Muscle of arm (tissue), 12 donors: Measurements from ENCODE around the gene TRMT1. TPM values are rescaled to one million over a fixed set of nuclear protein-coding genes. Genes with fewer than 3 reads are reported as not detected.
A peak's percentile ranks its signal among the peaks of the same experiment; 100 is the strongest.
"Not testable (repeated sequence)": the region's sequence is repeated elsewhere in the genome, so short reads cannot be mapped to it uniquely, and the experiment has no call there.

Experiments used
- DNase-seq: peaks from one replicate; pipeline ENCODE4 v3.0.0-alpha.2; 2013
- polyA plus RNA-seq, 12 donors: library from polyadenylated mRNA; unstranded; fragments of 120-200 nt; gene quantifications; one replicate each; pipeline ENCODE4 v1.2.1, GENCODE V29; 2013; ENCODE audit not compliant: insufficient read length in 12 of 12

TRMT1 gene
- polyA plus RNA-seq, 12 donors, result 21.0 to 41.7 (median 23.9) TPM; not detected in 1

DNA sequence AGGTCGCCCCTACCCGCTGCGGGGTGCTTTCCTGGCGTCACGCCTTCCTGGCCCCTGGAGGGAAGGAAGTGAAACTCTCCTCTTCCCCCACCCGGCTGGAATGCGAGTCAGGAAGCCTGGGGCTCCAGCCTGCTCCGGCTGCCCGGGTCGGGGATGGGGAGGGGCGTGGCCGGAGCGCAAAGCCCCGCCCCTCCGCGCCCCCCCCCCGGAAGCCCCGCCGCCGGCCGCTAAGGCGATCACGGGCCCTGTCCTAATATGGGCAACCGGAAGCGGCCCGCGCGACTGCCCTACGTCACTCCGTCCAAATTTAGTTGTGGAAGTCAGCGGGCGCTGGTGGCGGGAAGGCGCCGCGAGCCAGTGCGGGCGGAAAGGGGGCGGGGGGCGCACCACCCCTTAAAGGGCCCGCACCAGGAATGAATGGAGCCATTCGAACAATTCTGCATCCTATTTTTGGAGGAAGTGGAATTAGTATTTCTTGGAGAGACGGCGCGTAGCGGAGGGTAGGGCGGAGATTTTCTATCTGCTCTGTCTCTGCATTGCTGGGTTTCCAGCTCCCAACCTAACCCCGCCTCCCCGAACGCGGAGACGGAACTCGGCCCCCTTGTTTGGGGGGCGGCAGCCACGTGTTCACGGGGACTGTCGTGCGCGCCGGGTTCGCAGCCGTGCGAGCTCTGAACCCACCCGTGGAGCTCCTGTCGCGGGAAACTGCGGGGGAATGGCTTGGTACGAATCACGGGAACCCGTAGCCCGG, 35.2 kb upstream of the TRMT1 start:
- DNase-seq, result peak; percentile 98

DNA sequence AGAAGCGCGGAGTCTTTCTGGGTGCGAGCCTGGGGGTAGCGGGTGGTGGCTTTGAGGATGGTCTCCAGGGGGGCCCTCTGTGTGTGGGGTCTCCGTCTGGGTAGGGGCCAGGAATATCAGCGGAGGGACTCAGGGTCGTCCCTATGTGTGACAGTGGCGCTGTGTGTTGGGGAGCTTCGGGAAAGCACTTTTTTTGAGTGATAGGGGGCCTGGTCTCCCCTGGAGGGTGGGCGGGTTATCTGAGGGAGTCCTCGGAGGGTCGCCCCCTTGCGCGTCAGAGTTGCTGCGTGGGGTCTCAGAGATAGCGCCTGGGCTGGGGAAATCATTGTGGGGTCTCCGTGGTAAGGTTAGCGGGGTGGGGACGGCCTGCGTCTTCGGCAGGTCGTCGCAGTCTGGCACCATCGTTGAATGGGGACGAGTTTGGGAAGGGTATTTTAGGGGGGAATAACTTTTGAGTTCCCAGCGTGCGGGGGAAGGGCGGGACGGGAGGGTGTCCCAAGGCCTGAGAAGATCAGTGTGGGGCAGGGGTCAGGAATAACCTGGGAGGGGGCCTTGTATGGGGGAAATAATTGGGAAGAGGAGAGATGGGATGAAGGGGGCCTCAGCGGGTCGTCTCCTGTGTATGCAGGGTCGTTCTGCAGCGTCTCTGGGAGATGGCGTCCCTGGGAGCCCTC, 34.5 kb upstream of the TRMT1 start:
- DNase-seq, result no peak

DNA sequence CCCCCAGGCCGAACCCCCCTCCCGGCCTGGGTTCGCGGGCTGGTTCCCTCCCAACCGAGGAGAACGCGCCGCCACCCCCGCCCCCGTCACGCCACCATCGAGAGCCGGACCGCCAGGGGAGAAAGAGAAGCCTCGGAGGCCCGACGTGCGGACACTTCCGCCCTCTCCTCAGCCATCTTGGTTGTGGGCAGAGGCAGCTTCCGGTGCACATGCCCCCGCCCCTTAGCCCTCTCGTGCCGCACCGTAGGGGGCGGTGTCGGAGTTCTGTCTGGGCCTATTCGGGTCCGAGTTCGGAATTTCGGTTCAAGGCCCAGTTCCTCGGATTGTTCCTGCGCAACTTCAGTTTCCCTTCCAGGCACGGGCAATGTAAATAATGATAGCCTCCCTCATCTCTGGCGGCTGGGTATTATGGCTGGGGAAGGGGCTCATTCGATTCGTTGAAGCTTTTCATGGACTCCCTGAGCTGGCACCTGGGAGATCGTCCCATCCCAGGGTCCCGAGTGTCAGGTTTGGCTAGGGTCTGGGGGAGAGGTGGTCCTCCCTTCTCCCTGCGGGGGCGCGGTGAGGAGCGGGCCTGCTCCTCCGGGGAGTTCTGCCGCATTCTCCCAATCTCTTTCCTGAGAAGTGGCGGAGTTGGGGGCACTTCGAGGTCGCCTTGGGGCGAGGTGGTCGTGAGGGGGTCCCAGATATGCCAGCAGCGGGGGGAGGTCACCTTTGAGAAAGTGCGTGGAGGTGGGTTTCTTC, 33.8 kb upstream of the TRMT1 start, which contains the start of the genes IER2 and STX10:
TSS of gene IER2 (plus strand) at position 225 of the 744 bp plus-strand sequence. CDS start 2,776 bp downstream, outside the sequence.
TSS of gene STX10 (minus strand) at position 189 of the 744 bp plus-strand sequence. CDS start 202 bp downstream, outside the sequence.
- peak; percentile 94 for DNase-seq

DNA sequence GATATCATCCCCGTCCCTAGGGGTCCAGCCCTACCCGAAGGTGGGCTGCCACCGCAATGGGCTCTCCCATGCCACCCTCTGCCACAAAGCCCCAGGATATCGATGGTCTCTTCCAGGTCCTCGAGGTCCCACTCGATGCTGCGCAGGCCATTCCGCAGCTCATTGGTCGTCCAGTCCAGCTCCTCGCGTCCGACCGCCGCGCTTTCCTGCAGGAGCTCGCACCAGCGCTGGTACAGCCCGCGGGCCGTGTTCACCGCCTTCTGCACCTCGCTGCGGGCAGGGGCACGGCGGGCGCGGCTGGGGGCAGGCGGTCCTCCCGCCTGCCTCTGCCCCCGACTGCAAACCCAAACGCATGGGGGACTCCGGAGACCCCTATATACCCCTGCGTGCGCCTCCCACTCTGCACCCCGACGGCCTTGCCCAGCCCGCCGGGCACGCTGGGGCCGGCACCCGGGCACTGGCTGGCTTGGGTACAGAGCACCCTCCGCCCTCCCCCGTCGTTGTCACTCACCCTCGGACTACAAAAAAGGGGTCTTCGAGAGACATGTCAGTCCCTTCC, 33.2 kb upstream of the TRMT1 start:
- peak; percentile 25 for DNase-seq

DNA sequence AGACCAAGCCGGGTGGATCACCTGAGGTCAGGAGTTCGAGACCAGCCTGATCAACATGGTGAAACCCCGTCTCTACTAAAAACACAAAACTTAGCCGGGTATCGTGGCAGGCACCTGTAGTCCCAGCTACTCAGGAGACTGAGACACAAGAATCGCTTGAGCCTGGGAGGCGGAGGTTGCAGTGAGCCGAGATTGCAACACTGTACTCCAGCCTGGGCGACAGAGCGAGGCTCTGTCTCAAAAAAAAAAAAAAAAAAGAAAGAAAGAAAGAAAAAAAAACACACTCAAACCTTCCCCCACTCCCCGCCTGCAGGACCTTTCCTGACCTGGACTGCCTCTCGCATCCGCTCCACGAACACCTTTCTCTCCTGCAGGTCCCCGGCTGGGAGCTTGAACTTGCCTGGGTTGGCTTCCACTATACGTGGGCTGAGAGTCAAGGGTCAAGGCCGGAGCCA, 32.7 kb upstream of the TRMT1 start:
- DNase-seq, result not testable (repeated sequence)

DNA sequence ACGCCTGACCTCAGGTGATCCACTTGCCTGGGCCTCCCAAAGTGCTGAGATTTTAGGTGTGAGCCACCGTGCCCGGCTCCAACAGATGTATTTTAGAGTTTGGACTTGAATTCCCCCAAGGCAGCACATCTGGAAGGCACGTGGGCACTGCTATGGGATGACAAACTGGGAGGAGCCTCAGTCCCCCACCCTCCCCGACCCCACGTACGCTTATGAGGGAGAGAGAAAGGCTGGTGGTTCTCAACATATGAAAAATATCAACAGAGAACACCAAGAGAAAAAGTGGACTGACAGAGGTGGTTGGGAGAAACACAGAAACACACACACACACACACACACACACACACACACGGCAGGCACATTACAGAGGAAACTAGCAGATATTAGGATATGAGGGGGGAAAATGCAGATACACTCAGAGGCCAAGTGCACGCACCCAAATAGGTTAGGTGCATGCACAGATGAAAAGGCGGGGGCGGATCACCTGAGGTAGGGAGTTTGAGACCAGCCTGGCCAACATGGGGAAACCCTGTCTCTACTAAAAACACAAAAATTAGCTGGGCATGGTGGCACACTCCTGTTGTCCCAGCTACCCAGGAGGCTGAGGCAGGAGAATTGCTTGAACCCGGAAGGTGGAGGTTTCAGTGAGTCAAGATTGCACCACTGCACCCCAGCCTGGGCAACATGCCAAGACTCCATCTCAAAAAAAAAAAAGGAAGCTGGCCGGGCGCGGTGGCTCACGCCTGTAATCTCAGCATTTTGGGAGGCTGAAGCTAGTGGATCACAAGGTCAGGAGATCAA, 30.4 kb upstream of the TRMT1 start:
- no peak for DNase-seq

DNA sequence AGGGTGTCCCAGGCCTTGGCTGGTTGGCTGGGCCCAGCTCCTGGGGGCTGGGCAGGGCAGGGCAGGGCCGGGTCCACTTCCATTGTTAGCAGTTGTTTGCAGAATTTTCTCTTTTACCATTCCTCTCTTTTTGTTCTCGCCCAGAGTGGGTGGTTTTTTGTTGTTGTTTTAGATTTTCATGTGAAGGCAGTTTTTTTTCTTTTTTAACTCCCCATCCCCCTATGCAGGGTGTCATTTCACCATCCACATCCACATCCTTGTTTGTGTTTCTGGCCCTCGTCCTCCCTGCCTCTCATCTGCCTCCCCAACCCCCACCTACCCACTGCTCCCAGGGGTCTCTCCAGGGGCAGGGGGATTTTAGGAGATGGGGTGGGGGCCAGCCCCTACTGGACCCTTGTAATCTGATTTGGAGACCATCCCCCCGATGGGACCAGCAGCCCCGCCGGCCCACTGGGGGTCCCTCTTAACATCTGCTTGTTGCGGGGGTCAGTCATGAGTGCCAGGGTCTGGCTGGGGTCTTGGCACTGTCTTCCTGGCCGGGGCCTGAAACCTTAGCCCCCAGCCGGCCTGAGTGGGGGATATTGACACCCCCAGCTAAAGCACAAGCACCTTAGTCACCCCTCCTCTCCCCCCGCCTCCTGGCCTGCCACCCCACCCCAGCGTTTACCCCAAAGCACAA, 23.2 kb upstream of the TRMT1 start:
- DNase-seq, result no peak

DNA sequence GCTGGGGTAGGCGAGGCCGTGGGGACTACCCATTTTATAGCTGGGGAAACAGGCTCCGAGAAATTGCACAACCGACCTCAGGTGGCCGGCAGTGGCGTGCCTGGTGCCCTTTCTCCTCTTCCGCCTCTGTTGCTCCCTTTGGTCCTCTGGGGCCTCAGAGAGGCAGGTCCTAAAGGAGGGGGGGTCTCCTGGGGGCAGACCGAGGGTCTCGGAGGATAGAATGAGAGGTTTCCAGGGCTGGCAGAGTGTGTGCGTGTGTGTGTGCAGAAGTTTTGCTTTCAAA, 22.3 kb upstream of the TRMT1 start:
- DNase-seq, result no peak

DNA sequence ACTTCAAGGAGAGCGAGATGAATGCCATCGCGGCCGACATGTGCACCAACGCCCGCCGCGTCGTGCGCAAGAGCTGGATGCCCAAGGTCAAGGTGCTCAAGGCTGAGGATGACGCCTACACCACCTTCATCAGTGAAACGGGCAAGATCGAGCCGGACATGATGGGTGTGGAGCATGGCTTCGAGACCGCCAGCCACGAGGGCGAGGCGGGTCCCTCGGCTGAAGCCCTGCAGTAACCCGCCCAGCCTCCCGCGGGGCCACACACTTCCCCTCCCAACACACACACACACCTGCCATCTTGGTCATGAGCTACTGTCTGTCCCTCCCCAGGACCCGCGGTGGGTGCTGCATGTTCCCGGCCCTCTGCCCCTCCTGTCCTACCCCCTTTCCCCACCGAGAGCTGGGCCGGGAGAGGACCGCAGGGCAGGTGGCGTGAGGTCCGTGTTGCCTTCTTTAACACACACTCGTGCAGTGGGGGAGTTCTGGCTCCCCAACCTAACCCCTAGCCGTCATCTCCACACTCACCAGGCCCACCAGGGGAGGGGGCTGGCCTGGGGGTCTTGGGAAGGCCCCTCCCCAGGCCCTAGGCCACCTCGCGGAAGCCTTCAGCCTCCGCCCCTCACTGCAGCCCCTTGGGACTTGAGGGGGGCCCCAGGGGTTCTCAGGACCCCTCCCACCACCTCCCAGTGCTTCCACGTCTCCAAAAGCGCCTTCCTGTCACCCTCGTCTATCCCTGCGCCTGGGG, 21.8 kb upstream of the TRMT1 start:
- no peak for DNase-seq

DNA sequence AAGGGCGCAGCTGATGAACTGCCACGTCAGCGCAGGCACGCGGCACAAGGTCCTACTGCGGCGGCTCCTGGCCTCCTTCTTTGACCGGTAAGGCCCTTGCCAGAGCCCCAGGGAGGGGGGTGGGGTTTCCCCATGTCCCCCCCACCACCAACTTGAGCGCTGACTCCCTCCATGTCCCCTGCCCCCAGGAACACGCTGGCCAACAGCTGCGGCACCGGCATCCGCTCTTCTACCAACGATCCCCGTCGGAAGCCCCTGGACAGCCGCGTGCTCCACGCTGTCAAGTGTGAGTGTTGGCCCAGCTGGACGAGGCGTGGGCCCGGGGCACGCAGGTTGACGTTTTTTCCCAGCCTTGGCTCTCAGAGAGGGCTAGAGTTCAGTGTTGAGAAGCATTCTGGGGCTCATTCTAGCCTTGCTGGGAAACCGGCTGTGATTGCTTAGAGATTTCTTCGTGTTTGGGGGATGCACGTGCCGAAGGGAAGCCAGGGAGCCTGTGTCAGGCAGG, 20.8 kb upstream of the TRMT1 start:
- DNase-seq, result no peak

DNA sequence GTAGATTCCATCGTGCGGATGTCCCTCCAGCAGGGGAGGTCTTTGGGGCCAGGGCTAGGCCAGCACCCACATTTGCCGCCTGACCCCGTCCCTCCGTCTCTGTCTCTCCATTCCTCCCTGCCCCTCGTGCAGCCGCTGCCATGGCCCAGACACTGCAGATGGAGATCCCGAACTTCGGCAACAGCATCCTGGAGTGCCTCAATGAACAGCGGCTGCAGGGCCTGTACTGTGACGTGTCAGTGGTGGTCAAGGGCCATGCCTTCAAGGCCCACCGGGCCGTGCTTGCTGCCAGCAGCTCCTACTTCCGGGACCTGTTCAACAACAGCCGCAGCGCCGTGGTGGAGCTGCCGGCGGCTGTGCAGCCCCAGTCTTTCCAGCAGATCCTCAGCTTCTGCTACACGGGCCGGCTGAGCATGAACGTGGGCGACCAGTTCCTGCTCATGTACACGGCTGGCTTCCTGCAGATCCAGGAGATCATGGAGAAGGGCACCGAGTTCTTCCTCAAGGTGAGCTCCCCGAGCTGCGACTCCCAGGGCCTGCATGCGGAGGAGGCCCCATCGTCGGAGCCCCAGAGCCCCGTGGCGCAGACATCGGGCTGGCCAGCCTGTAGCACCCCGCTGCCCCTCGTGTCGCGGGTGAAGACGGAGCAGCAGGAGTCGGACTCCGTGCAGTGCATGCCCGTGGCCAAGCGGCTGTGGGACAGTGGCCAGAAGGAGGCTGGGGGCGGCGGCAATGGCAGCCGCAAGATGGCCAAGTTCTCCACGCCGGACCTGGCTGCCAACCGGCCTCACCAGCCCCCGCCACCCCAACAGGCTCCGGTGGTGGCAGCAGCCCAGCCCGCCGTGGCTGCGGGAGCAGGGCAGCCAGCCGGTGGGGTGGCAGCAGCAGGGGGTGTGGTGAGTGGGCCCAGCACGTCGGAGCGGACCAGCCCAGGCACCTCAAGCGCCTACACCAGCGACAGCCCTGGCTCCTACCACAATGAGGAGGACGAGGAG, 18.8 kb upstream of the TRMT1 start:
- no peak for DNase-seq

DNA sequence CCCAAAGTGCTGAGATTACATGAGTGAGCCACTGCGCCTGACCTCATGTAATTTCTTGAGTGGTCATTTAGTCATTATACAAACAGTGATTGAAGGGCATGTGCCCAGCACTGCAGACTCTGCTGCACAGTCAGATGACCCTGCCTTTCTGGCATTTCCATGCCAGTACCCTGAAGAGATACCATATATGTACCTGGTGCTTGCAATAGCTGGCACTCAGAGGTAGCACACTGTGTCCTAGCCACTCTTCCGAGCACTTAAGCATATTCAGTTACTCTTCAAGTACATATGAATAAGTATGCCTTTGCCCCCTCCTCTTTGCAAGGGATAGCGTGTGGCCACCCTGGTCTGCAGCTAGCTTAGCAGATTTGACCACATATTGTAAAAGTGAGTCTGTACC, 18.1 kb upstream of the TRMT1 start:
- no peak for DNase-seq

DNA sequence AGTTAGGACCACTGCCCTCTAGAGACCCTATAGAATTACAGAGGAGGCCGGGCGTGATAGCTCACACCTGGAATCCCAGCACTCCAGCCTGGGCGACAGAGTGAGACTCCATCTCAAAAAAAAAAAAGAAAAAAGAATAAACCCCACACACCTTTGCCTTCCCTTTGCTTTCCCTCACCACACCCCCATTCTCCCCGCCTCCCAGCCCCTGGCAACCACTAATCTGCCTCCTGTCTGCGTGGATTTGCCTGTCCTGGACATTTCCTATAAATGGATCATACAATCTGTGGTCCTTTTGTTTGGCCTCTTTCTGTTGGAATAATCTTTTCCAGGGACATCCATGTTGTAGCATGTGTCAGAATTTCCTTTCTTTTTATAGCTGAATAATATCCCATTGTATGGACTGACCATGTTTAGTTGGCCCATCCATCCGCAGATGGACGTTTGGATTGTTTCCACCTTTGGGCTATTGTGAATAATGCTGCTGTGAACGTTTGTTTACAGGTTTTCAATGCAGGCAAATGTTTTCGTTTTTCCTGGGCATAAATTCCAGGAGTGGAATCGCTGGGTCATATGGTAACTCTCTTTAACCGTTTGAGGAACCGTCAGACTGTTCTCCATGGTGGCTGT, 16.8 kb upstream of the TRMT1 start:
- no peak for DNase-seq

DNA sequence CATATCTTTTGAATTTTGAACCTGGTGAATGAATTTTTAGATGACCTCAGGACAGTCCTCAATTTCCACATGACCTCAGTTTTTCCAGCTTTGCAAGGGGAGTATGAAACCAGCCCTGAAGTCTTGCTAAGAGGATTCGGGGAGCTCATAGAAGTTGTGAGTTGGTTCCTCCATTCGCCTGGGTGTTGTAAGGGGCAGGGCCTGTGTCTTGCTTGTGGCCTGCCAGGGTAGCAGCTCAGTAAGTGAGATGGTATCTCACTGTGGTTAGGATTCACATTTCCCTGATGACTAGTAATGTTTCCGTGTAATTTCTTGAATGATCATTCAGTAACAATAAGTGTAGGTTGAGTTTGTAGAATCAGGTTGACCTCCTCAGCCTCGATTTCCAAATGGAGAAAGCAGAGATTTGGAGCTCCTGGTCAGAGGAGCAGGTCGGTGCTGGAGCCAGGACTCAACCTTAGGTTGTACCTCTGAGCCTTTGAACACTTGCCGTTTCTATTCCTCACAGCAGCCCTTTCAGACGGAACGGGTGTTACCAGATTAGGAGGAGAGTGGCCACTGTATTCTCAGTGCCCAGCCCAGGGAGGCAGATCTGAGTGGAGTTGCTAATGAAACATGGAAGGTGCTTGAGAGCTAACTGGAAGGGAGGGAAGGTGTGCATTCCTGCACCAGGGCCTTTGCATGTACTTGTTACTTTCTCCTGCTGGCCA, 16.1 kb upstream of the TRMT1 start:
- no peak for DNase-seq

DNA sequence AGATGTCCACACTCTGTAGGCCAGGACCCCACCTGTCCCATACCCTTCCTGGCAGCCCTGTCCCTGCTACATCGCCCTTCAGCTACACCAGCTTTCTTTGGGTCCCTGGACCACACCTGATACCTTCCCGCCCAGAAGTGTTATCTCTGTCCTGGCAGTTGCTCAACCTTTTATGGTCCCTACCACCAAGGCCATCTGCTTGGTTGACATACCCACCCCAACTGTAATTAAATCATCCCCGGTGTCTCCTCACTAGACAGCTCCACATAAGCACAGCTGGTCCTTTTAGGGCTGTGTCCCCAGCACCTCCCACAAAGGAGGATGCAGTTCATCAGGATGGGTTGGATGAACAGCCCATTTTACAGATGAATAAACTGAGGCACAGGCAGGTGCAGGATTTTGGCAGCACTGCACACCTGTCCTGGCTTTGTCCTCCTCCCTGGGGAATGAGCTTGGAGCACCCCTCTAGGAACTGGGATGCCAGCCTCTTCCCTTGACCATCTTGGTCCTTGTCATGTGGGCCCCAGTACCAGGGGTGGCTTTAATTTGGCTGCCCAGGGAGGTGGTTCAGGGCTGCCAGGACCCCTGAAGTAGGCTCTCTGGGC, 14.4 kb upstream of the TRMT1 start:
- no peak for DNase-seq

DNA sequence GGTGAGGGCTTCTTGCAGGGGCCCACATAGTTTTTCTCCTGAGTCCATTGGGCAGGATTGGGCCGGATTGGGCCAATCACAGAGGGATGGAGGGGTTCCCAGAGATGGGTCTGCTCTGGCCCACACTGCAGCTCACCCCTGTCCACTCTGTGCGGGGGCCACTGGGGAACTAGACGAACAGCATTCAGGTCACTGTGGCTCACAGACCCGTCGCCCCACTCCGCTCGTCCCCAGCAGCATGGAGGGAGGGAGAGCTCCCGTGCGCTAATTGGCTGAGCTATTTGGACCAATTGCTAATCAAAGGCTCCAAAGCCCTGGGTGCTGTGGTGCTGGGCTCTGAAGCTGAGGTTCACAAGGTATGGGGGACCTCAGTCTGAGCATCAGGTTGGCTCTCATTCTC, 12.8 kb upstream of the TRMT1 start:
- DNase-seq, result no peak

DNA sequence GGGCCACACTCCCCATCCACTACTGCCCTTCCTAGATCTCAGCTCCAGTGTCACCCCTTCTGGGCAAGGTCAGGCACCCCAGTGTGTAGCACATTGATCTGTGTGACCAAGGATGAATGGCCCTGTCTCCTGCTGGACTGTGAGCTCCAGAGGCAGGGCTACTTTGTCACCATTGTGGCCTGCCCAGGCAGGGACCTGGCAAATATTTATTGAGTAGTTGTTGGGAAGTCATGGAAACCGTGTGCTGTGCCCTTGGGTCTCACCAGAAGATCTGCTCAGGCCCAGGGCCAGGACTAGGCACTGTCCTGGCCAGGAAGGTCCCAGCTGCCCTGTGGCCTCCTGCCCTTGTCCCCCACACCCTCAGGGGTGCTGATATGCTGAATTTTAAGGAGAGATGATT, 12.0 kb upstream of the TRMT1 start:
- no peak for DNase-seq
